ENCODE measurements around the gene NTM.

Gene NTM

DNA sequence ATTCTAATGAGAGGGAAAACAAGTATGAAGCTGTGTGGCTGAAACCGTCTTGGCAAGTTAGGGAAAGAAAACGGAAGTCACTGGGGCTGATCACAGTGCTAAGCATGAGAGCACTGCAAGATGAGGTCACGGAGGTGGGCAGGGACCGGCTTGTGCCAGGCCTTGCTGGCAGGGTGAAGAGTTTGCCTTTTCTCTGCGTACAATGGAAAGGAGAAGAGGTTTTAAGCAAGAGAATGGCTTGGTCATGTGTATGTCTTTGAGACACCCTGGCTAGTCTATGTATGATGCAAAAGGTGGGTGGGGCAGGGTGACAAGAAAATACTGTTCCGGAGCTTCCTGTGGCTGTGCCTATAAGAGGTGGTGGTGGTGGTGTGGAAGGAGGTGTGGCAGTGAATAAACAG, 567.9 kb downstream of the NTM start:
- no peaks in the 10 kb centered on the region for H3K36me3 Mint-ChIP-seq (ENCODE audit: low read depth)
- no peaks in the 10 kb centered on the region for H3K9me3 Mint-ChIP-seq
- H3K4me3 Mint-ChIP-seq: no peak overlapping the region
- no peak overlapping the region for H3K27ac Mint-ChIP-seq
- intact Hi-C loops (cut with micrococcal nuclease): no loop called here
- peaks cover 6% of the 10 kb centered on the region for H3K4me1 Mint-ChIP-seq (ENCODE audit: low read depth)
- peaks cover 28% of the 10 kb centered on the region for H3K27me3 Mint-ChIP-seq

DNA sequence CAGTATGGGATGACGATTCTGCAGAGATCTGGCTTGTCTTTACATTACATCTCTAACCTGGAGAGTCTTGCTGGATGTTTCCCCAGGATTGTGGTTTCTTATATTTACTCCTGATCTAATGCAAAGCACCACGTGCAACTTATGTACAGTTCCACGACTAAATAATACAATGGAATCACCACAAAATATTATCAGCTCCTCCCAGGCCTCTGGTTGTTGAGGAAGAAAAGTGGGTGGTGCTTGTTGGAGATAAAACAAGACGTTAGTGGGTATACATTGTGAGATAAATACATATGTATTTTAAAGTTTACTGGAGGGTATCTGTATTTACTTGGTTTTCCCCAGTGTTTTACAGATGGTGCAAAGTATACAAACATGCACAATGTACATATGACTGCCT, 569.7 kb downstream of the NTM start:
- Mint-ChIP-seq H3K4me1 (ENCODE audit: low read depth) (peaks cover 6% of the 10 kb centered on the region), H3K4me3 (no peak overlapping the region), H3K27me3 (peaks cover 25% of the 10 kb centered on the region), H3K9me3 (no peaks in the 10 kb centered on the region), H3K27ac (no peak overlapping the region), H3K36me3 (ENCODE audit: low read depth) (no peaks in the 10 kb centered on the region)
- intact Hi-C loops (cut with micrococcal nuclease): no loop called here

DNA sequence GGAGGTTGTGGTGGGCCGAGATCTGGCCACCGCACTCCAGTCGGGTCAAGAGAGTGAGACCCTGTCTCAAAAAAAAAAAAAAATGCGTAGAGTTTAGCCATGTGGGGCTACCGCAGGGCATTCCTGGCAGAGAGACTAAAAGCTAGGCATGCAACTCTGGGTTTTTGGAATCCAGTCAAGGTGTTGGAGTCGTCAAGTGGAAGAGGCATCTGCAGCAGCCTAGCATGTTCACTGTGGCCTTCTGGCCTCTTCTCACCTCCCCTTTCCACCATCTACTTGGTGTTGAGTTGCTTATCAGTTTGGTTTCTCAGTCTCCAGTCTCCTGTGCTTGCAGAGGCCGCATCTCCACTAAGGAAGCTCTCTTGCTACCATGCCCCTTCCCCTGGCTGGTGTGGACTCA, 572.5 kb downstream of the NTM start:
- H3K27ac Mint-ChIP-seq: no peak overlapping the region
- no peak overlapping the region for H3K4me3 Mint-ChIP-seq
- peaks cover 6% of the 10 kb centered on the region for H3K4me1 Mint-ChIP-seq (ENCODE audit: low read depth)
- H3K27me3 Mint-ChIP-seq: peaks cover 29% of the 10 kb centered on the region
- no peaks in the 10 kb centered on the region for H3K9me3 Mint-ChIP-seq
- no peaks in the 10 kb centered on the region for H3K36me3 Mint-ChIP-seq (ENCODE audit: low read depth)
- intact Hi-C loops (cut with micrococcal nuclease): no loop called here

DNA sequence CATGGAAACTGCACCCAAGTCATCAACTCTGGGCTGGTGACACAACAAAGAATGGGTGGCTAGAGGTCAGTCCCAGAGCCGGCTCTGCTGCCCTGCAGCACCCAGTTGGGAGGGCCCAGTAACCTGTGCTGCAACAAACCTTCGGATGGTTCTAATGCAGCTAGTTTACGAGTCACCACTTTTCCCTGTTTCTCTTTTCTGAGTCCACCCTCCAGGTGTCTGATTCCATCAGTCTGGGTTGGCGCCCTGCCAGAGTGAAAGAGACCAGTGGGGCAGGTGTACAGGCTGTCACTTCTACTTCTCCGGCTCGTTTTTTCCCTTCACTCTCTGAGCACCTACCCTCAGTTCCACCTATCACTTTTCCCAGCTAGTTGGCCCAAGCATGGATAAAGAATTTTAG, 572.9 kb downstream of the NTM start:
- peaks cover 4% of the 10 kb centered on the region for H3K4me1 Mint-ChIP-seq (ENCODE audit: low read depth)
- H3K36me3 Mint-ChIP-seq (ENCODE audit: low read depth): no peaks in the 10 kb centered on the region
- peaks cover 25% of the 10 kb centered on the region for H3K27me3 Mint-ChIP-seq
- no peak overlapping the region for H3K27ac Mint-ChIP-seq
- intact Hi-C loops (cut with micrococcal nuclease): no loop called here
- H3K4me3 Mint-ChIP-seq: no peak overlapping the region
- H3K9me3 Mint-ChIP-seq: no peaks in the 10 kb centered on the region

DNA sequence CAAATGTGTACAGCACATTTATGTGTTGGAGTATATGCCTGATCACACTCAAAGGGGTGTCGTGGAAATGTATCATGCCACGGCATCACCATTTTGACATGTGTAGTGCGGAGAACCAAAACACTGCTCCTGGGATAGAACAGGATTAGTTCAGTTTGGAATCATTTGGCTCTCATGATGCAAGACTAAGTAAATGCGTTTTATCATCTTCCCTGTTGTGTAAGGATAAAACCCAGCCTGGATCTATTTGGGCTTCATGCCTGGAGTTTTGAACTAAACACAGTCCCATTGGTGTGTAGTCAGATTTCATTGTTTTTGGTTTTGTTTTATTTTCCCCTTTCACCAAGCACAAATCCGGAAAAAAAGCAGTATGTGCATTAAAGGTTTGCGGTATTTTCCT, 574.3 kb downstream of the NTM start:
- no peaks in the 10 kb centered on the region for H3K4me1 Mint-ChIP-seq (ENCODE audit: low read depth)
- no peaks in the 10 kb centered on the region for H3K9me3 Mint-ChIP-seq
- H3K27ac Mint-ChIP-seq: no peak overlapping the region
- no peak overlapping the region for H3K4me3 Mint-ChIP-seq
- H3K27me3 Mint-ChIP-seq: peaks cover 16% of the 10 kb centered on the region
- intact Hi-C loops (cut with micrococcal nuclease): no loop called here
- H3K36me3 Mint-ChIP-seq (ENCODE audit: low read depth): no peaks in the 10 kb centered on the region

DNA sequence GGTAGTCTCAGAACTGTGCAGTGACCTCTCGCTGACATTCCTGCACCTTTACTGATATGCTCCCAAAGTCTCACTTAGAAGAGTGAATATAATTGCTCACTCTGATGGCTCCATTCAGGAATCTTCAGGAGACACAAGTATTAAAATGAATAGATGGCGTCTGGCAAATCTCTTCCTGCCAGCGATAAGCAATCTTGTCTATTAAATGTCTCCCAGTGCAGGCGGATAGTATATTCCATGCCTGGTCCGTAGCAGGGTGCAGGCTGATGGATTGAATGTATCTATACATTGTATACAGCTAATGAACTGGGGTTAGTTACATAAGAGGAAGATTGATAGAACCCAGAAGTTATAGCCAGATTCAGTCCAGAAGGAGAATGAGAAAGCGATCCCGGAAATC, 575.3 kb downstream of the NTM start:
- H3K9me3 Mint-ChIP-seq: no peaks in the 10 kb centered on the region
- no peak overlapping the region for H3K4me3 Mint-ChIP-seq
- H3K27me3 Mint-ChIP-seq: peaks cover 18% of the 10 kb centered on the region
- H3K27ac Mint-ChIP-seq: no peak overlapping the region
- intact Hi-C loops (cut with micrococcal nuclease): no loop called here
- no peaks in the 10 kb centered on the region for H3K36me3 Mint-ChIP-seq (ENCODE audit: low read depth)
- no peaks in the 10 kb centered on the region for H3K4me1 Mint-ChIP-seq (ENCODE audit: low read depth)

DNA sequence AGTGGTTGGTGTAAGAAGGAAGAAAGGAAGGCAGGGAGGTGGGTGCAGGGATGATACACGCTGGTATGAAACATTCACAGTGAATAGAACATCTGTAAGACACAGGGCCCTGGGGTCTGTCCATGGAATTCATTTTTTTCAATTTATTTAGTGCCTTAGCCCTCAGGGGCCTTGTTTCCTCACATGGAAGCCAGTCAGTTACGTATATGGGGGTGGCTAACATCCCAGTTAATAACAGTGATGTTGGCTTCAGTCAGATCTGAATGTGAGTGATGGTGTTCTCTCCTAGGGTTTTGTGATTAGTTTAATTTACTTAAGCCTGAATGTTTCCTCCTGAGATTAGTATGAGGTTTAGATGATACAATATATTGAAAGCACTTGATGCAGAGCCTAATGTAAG, 577.1 kb downstream of the NTM start:
- Mint-ChIP-seq H3K4me1 (ENCODE audit: low read depth) (no peaks in the 10 kb centered on the region), H3K27ac (no peak overlapping the region), H3K9me3 (no peaks in the 10 kb centered on the region), H3K4me3 (no peak overlapping the region), H3K36me3 (ENCODE audit: low read depth) (no peaks in the 10 kb centered on the region), H3K27me3 (peaks cover 16% of the 10 kb centered on the region)
- intact Hi-C loops (cut with micrococcal nuclease): no loop called here

DNA sequence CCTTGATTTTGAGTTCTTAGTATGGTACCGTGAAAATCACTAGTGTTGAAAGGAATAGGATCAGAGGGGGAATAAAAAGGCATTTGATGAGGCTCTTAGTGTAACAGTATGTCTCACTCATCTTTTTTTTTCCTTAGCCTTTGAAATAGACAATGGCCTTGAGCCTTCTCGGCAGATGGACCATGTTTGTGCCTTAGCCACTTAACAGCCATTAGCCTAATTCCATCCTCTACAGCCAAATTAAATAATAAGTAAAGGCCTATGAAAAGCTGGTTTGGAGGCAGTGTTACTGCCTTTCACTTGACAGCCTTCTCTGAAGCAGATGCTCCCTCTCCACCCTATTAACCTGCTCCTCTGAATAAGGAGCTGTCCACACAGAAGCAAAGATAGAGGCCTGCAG, 580.7 kb downstream of the NTM start:
- Mint-ChIP-seq H3K27ac (no peak overlapping the region), H3K9me3 (no peaks in the 10 kb centered on the region), H3K27me3 (peaks cover 14% of the 10 kb centered on the region), H3K4me1 (ENCODE audit: low read depth) (peaks cover 5% of the 10 kb centered on the region), H3K4me3 (no peak overlapping the region), H3K36me3 (ENCODE audit: low read depth) (no peaks in the 10 kb centered on the region)
- intact Hi-C loops (cut with micrococcal nuclease): no loop called here

DNA sequence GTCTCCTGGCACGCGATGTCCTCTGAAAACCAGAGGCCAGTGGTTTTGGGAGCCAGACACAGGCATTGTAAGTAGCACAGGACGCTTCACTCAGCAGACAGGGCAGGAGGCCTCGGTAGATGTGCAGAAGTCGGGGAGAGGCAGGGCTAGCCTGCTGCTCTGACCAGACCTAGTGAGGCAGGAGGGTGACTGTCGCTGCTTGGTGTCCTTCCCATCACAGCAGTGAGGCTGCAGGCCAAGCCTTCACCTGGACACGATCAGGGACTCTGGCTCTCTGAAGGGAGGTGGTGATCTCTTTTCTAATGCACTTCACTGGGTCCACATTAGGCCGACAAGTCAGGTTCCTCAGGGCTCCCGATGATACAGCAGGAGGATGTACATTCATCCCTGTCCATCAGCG, 583.7 kb downstream of the NTM start:
- H3K27me3 Mint-ChIP-seq: peaks cover 16% of the 10 kb centered on the region
- no peaks in the 10 kb centered on the region for H3K36me3 Mint-ChIP-seq (ENCODE audit: low read depth)
- H3K4me3 Mint-ChIP-seq: no peak overlapping the region
- peaks cover 5% of the 10 kb centered on the region for H3K4me1 Mint-ChIP-seq (ENCODE audit: low read depth)
- H3K27ac Mint-ChIP-seq: no peak overlapping the region
- intact Hi-C loops (cut with micrococcal nuclease): no loop called here
- no peaks in the 10 kb centered on the region for H3K9me3 Mint-ChIP-seq

DNA sequence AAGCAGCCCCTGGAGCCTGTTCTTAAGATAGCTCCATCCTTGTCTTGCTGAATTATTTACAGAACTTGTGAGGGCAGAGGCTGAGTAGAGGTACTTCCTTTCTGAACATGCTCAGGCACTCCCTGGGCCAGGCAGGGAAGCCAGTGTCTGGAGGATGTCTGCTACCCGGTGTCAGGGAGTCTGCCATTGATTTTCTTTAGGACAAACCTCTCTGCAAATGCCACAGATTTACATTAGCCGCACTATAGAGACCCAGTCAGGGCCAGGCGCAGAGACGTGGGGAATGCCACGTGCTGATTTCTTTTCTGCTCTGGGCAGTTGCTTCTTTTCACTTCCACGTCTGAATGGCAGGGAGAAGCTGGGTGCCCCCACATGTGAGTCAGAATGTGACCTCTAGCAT, 585.5 kb downstream of the NTM start:
- H3K27ac Mint-ChIP-seq: no peak overlapping the region
- peaks cover 19% of the 10 kb centered on the region for H3K27me3 Mint-ChIP-seq
- H3K4me3 Mint-ChIP-seq: no peak overlapping the region
- no peaks in the 10 kb centered on the region for H3K36me3 Mint-ChIP-seq (ENCODE audit: low read depth)
- intact Hi-C loops (cut with micrococcal nuclease): no loop called here
- peaks cover 5% of the 10 kb centered on the region for H3K4me1 Mint-ChIP-seq (ENCODE audit: low read depth)
- H3K9me3 Mint-ChIP-seq: no peaks in the 10 kb centered on the region

DNA sequence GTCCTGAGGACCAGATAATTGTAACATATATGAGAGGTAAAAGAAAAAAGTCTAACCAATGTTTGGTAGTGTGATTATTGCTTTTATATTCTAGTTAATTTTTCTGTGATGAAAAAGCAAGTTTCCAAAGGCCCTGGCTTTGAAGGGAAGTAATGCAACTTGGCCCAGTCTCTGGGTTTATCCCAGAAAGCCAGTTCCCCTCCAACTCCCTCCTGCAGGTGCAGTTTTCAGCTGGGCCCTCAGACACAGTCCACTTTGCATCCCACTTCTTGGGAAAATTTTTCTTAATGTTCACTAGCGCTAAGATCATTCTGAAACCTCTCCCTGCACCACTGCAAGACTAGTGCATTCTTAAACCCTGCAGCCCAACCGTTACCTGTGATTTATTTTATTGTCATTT, 586.8 kb downstream of the NTM start:
- intact Hi-C loops (cut with micrococcal nuclease): no loop called here
- Mint-ChIP-seq H3K9me3 (no peaks in the 10 kb centered on the region), H3K36me3 (ENCODE audit: low read depth) (no peaks in the 10 kb centered on the region), H3K4me3 (no peak overlapping the region), H3K27ac (no peak overlapping the region), H3K27me3 (peaks cover 19% of the 10 kb centered on the region), H3K4me1 (ENCODE audit: low read depth) (peaks cover 5% of the 10 kb centered on the region)

DNA sequence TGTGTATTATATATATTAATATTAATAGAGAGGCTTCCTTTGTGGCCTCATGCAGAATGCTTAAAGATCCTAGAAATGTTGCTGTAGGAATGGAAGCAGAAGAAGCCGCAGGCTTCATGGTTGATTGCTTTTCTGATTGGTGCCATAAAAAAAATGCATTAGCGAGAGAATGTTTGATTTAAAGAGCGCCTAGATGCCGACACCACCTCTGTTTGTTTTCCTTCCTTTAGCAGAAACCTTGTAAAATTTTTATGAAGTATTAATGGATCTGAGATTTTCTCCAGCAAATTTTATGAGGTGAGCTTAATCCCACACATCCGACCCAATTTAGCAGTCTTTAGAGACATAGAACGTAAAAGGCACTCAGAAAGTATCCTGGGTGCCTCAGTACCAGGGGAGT, 587.5 kb downstream of the NTM start:
- Mint-ChIP-seq H3K36me3 (ENCODE audit: low read depth) (no peaks in the 10 kb centered on the region), H3K4me1 (ENCODE audit: low read depth) (peaks cover 5% of the 10 kb centered on the region), H3K27me3 (peaks cover 19% of the 10 kb centered on the region), H3K9me3 (no peaks in the 10 kb centered on the region), H3K4me3 (no peak overlapping the region), H3K27ac (no peak overlapping the region)
- intact Hi-C loops (cut with micrococcal nuclease): no loop called here

DNA sequence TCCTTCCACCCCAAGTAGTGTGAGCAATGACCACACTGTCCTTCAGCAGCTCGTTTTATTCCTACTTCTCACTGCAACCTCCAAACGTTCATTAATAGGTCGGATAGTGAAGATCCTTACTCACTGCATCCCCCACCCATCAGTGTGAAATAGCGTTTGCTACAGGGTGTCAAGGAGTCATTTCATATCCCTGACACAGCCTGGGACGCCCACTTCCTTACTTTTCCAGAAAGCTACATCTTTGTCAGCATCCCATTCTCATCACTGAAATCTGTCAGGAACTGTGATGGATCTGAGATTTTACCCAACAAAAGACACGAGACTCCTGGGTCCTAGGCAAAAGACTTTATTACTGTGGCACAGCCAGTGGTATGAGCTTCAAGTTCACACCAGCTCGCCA, 592.4 kb downstream of the NTM start:
- H3K27ac Mint-ChIP-seq: no peak overlapping the region
- H3K27me3 Mint-ChIP-seq: peaks cover 18% of the 10 kb centered on the region
- H3K36me3 Mint-ChIP-seq (ENCODE audit: low read depth): no peaks in the 10 kb centered on the region
- H3K4me1 Mint-ChIP-seq (ENCODE audit: low read depth): no peaks in the 10 kb centered on the region
- no peak overlapping the region for H3K4me3 Mint-ChIP-seq
- no peaks in the 10 kb centered on the region for H3K9me3 Mint-ChIP-seq
- intact Hi-C loops (cut with micrococcal nuclease): no loop called here

DNA sequence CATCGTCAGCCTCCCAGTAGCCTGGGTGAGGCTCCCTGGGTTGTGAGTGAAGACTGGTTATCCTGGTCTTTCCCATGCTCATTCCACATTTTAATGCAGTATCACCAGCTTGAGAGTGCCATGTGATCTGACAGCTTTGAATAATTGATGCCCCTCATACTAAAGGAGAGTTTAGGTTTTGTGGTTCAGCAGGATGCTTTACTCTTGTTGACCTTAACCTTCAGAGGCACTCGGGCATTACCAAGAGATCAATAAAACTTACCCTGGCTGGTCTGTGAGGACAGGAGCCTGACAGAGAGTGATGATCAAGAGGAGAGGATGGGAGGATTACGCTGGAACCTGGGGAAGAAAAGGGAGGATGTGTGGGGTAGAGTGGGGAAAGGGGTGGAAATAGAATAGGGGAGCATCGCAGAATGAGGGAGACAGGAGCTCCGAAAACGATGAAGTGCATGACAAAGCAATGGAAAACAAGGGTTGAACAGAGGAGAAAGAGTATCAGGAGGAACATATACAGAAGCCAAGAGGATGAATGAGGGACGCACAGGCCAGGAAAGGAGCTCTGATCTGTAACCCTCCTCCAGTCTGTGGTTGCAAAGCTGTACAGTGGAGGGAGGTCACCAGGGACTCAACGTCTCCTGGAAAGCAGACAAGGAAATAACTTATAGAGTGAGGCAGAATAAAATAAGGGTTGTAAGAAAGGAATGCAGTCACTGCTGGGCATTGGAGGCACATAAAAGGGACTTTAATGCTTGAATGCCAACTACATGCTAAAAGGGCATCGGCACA, 594.5 kb downstream of the NTM start:
- no peak overlapping the region for H3K4me3 Mint-ChIP-seq
- H3K4me1 Mint-ChIP-seq (ENCODE audit: low read depth): no peaks in the 10 kb centered on the region

DNA sequence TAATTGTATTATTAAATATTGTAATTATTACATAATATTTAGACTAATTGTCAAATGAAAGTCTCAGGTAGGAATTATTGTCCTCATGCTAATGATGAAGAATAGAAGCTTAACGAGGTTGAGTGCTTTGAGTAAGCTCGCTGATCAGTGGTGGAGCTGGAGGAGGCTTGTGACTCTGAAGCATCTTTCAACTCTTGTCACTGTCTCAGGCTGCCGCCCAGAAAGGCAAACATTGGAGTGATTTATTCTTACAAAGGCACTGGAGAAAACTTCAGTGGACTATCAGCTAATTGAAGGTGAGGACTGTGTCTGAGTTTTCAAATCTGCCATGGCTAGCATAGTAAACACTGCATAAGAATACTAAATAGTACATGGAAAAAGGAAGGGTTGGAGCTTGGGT, 595.1 kb downstream of the NTM start:
- intact Hi-C loops (cut with micrococcal nuclease): no loop called here
- H3K27me3 Mint-ChIP-seq: peaks cover 13% of the 10 kb centered on the region
- H3K4me1 Mint-ChIP-seq (ENCODE audit: low read depth): no peaks in the 10 kb centered on the region
- H3K27ac Mint-ChIP-seq: no peak overlapping the region
- no peak overlapping the region for H3K4me3 Mint-ChIP-seq
- no peaks in the 10 kb centered on the region for H3K36me3 Mint-ChIP-seq (ENCODE audit: low read depth)
- H3K9me3 Mint-ChIP-seq: no peaks in the 10 kb centered on the region

More for the DNA sequence above, 594.5 kb downstream of the NTM start:
- intact Hi-C loops (cut with micrococcal nuclease): no loop called here
- no peaks in the 10 kb centered on the region for H3K36me3 Mint-ChIP-seq (ENCODE audit: low read depth)
- no peak overlapping the region for H3K27ac Mint-ChIP-seq
- H3K9me3 Mint-ChIP-seq: no peaks in the 10 kb centered on the region
- peaks cover 14% of the 10 kb centered on the region for H3K27me3 Mint-ChIP-seq
